NCI-H526 (cell line): Measurements from ENCODE around the gene TMPRSS12.
"Not testable (repeated sequence)": the region's sequence is repeated elsewhere in the genome, so short reads cannot be mapped to it uniquely, and the experiment has no call there.

Source experiments
- DNase-seq, 2 experiments: peaks; one replicate each; lab custom pipeline; 2025; lab: John Stamatoyannopoulos, UW

Gene TMPRSS12

GRCh38 chr12:50842637-50843493 lies at the start of gene TMPRSS12:
TSS of gene TMPRSS12 (plus strand) at chr12:50842926. CDS start at chr12:50842965, 39 bp downstream.
- no peak for DNase-seq

GRCh38 chr12:50799908-50800307 lies 42.8 kb upstream of the TMPRSS12 start:
- DNase-seq = no peak

DNA sequence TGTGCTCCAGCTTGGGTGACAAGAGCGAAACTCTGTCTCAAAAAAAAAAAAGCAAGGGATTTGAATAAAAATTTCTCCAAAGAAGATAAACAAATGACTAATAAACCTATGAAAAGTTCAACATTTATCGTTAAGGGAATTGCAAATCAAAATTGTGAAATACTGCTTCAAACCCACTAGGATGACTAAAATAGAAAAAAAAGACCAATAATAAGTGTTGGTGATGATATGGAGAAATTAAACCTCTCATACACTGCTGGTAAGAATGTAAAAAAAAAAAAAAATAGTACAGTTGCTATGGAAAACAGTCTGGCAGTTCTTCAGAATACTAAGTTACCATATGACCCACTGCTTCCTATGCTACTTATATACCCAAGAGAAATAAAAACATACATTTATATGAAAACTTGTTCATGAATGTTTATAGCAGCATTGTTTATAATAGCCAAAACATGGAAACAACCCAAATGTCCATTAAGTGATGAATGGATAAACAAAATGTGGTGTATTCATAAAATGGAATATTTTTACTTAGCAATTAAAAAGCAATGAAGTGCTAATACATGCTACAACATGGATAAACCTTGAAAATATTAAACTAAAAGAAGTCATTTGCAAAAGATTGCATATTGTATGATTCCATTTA lies 39.4 kb upstream of the TMPRSS12 start:
- no peak for DNase-seq

GRCh38 chr12:50806176-50806575 lies 36.5 kb upstream of the TMPRSS12 start:
- no peak for DNase-seq

GRCh38 chr12:50809131-50809530 lies 33.6 kb upstream of the TMPRSS12 start:
- DNase-seq = not testable (repeated sequence)

GRCh38 chr12:50814921-50815320 lies 27.8 kb upstream of the TMPRSS12 start:
- not testable (repeated sequence) for DNase-seq

DNA sequence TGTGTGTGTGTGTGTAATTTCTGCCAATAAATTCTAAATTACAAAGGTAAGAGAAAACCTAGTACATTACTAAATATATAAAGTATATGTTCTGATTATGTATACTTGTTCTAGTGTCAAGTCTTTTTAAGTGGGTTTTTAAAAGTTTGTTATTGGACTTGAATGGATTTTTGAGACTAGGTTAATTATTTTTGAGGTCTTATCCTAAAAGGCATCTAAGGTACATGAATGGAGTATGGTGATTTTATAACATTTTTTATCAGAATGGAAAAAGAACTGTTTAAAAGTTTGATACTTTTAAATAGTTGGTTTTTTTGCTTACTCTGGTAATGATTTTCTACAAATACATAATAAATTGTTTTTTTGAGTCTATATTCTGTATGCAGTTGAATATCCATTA lies 22.5 kb upstream of the TMPRSS12 start:
- DNase-seq = no peak

- no peak for DNase-seq
Measured at GRCh38 chr12:50822082-50822481, 20.6 kb upstream of the TMPRSS12 start.

GRCh38 chr12:50823724-50824123 lies 19.0 kb upstream of the TMPRSS12 start:
- not testable (repeated sequence) for DNase-seq

GRCh38 chr12:50824914-50825313 lies 17.8 kb upstream of the TMPRSS12 start:
- DNase-seq = peak in 1 of 2 experiments; percentile 26

DNA sequence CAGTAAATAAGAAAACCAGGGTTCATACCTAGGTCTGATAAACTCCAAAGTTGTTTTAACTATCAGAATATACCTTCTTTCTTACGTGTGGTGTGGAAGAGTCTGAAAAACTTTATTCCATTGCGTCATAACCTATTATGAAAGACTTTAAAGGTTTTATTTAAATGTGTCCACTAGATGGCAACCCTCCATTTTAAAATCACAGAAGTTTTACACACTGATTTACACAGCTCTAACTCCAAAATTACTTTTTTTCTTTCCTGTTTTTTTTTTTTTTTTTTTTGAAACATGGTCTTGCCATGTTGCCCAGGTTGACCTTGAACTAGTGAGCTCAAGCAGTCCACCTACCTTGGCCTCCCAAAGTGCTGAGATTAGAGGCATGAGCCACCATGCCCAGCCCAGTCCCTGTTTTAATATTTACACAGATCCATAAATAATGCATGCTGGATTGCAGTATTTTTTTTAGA lies 17.3 kb upstream of the TMPRSS12 start:
- peak; percentile 7 to 48 for DNase-seq

- DNase-seq = no peak
Measured at GRCh38 chr12:50828121-50828520, 14.6 kb upstream of the TMPRSS12 start.

DNA sequence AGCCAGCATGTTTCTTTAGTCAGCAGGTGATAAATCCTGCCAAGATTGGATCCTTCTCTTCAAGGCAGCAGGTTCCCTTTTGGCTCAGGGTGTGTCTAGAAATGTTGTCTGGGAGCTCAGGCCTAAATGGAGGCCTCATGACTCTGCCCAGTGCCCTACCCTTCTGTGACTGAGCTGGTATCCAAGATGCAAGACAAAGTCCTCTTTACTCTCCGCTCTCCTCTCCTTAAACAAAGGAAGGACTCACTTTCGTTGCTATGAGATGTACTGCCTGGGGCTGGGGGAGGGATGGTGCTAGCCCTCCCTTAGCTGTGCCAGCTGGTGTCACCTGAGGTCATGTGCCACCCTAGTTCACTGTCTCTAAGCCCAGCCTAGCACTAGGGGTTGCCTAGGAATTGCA lies 13.8 kb upstream of the TMPRSS12 start:
- DNase-seq = no peak

- not testable (repeated sequence) for DNase-seq
Measured at GRCh38 chr12:50833801-50834200, 8.9 kb upstream of the TMPRSS12 start.

DNA sequence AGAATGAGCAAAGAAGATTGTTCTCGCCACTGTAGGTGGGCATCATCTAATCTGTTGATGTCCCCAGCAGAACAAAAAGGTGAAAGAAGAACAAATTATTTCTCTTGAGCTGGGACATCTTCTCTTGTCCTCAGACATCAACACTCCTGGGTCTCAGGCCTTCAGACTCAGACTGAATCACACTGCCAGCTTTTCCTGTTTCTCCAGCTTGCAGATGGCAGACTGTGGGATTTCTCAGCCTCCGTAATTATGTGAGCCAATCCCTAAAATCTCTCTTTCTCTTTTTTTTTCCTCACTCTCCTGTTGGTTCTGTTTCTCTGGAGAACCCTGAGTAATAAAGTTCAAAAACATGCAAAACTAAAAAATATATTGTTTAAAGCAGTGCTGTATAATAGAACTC lies 3.7 kb upstream of the TMPRSS12 start:
- DNase-seq = no peak

DNA sequence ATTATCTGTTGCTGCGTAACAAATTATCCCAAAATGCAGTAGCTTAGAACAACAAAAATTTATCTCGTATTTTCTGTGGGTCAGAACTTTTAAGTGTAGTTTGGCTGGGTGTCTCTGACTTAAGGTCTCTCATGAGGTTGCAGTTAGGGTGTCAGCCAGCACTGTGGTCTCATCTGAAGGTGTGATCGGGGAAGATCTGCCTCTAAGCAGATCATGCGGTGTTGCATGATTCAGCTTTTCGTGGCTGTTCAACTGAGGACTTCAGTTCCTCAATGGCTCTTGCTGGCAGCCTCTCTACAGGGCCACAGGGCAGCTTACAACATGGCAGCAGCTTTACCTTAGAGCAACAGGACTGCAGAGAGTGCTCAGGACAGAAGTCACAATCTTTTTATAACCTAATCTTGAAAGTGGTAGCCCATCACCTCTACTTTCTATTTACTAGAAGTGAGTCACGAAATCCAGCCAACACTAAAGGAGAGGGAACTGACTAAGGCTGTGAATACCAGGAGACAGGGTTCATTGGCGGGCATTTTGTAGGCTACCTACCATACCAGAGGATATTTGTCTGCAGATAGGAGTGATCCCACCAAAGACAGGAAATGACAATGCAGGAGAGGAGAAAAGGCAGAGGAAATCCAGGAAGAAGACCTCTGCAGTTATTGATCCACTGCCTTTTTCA lies 1.8 kb upstream of the TMPRSS12 start:
- no peak for DNase-seq

GRCh38 chr12:50841716-50842531 lies 802 bp upstream of the TMPRSS12 start:
- DNase-seq = no peak

DNA sequence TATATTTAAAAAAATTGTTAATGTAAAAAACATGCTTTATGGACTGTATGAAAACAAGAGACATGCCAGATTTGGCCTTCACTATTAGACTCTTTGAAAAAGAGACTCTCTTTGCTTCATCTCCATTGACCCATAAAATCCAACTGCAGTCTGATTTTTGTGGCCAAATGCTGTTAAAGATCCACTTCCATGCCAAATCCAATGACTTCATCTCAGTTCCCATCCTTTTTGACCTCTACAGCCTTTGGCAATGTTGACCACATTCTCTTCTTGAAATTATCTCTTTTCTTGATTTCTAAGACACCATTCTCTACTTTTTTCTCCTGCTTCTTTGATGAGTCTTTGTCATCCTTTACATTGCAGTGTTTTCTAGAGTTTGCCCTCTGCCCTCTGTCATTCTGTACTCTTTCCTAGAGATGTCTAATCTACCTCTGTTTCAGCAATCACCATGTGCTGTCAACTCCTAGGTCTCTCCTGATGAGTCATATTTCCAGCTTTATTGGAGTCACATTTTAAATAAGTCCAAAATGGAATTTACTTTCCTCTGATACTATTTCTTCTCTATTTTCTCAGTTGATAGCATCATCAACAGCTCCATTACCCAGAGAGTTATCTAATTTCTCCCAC lies 2.4 kb downstream of the TMPRSS12 start:
- DNase-seq = no peak

DNA sequence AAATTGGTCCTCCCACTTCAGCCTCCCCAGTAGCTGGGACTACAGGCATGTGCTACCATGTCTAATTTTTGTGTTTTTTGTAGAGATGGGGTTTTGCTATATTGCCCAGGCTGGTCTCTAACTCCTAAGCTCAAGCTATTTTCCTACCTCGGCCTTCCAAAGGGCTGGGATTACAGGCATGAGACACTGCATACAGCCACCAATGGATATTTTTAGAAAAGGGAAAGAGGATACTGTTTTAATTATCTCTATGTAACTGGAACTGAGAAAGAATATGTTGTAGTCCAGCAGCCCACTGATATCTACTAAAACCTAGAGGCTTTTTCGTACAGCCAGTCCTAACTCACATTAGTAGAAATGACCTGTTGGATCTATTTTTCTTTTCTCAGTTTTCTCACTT lies 6.2 kb downstream of the TMPRSS12 start:
- DNase-seq = no peak

DNA sequence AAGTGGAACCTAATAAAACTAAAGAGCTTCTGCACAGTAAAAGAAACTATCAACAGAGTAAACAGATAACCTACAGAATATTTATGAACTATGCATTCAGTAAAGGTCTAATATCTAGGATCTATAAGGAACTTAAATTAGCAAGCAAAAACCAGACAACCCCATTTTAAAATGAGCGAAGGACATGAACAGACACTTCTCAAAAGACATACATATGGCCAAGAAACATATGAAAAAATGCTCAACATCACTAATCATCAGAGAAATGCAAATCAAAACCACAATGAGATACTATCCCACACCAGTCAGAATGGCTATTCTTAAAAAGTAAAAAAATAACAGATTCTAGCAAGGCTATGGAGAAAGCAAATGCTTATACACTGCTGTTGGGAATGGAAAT lies 12.5 kb downstream of the TMPRSS12 start:
- not testable (repeated sequence) for DNase-seq

DNA sequence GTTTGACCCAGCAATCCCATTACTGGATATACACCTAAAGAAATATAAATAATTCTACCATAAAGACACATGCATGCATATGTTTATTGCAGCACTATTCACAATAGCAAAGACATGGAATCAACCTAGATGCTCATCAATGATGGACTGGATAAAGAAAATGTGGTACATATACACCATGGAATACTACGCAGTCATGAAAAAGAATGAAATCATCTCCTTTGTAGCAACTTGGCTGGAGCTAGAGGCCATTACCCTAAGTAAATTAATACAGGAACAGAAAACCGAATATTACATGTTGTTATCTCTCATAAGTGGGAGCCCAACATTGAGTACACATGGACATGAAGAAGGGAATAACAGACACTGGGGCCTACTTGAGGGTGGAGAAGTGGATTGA lies 13.0 kb downstream of the TMPRSS12 start:
- not testable (repeated sequence) for DNase-seq
